GM19463 (cell line): ENCODE results near the gene STK16.
A peak's percentile ranks its signal among the peaks of the same experiment; 100 is the strongest.

Experiments
- ATAC-seq: cut with Tn5 transposase; IDR thresholded peaks from one replicate; pipeline ENCODE4 v1.9.1; 2021; ENCODE audit warnings: mild to moderate bottlenecking, moderate library complexity; ENCODE audit not compliant: unreplicated experiment

Gene STK16

GRCh38 chr2:219268294-219268693 is 23.0 kb downstream of the STK16 start:
- no peak for ATAC-seq

GRCh38 chr2:219269362-219270054 is 24.2 kb downstream of the STK16 start:
- no peak for ATAC-seq

- ATAC-seq = no peak
Measured at GRCh38 chr2:219270055-219270372, 24.7 kb downstream of the STK16 start.

- ATAC-seq = no peak
Measured at GRCh38 chr2:219271021-219271420, 25.7 kb downstream of the STK16 start.

GRCh38 chr2:219272356-219272755 is 27.1 kb downstream of the STK16 start:
- ATAC-seq = no peak

GRCh38 chr2:219272995-219273394 is 27.7 kb downstream of the STK16 start:
- no peak for ATAC-seq

- ATAC-seq = no peak
Measured at GRCh38 chr2:219273937-219274336, 28.7 kb downstream of the STK16 start.

GRCh38 chr2:219274361-219274921 is 29.2 kb downstream of the STK16 start:
- ATAC-seq = no peak

GRCh38 chr2:219277703-219278654 is 32.7 kb downstream of the STK16 start:
- no peak for ATAC-seq

- ATAC-seq = no peak
Measured at GRCh38 chr2:219278655-219279150, 33.4 kb downstream of the STK16 start.

- ATAC-seq = peak; percentile 80
Measured at GRCh38 chr2:219279151-219279915, 34.1 kb downstream of the STK16 start, which contains the start of gene DNAJB2. DNAJB2 (plus strand) TSS chr2:219279366; CDS start chr2:219279834, 468 bp downstream.

- no peak for ATAC-seq
Measured at GRCh38 chr2:219279916-219280516, 34.7 kb downstream of the STK16 start.

GRCh38 chr2:219280651-219281050 is 35.4 kb downstream of the STK16 start:
- no peak for ATAC-seq

- no peak for ATAC-seq
Measured at GRCh38 chr2:219281588-219281987, 36.3 kb downstream of the STK16 start.

- ATAC-seq = no peak
Measured at GRCh38 chr2:219282375-219282774, 37.1 kb downstream of the STK16 start.

GRCh38 chr2:219282943-219283581 is 37.8 kb downstream of the STK16 start:
- ATAC-seq = no peak

GRCh38 chr2:219284501-219285372 is 39.5 kb downstream of the STK16 start:
- no peak for ATAC-seq

- no peak for ATAC-seq
Measured at GRCh38 chr2:219285373-219285735, 40.1 kb downstream of the STK16 start.

- ATAC-seq = no peak
Measured at GRCh38 chr2:219285894-219286425, 40.7 kb downstream of the STK16 start.
